ENCODE results near the gene EFNA1.

The EFNA1 gene

GRCh38 chr1:155086856-155087535, 40.7 kb upstream of the EFNA1 start:
- Histone ChIP-seq H3K4me3 (ENCODE audit: low read length, poor library complexity, severe bottlenecking) (peak overlapping the region; percentile 82), H3K4me2 (ENCODE audit: low read depth, low read length, poor library complexity, severe bottlenecking) (peak overlapping the region; percentile 100)

GRCh38 chr1:155091071-155092051, 36.3 kb upstream of the EFNA1 start:
- Histone ChIP-seq H3F3A (ENCODE audit: low read depth) (0 out of 2 replicates have a peak, but pooled peaks cover 2% of the 10 kb centered on the region), H3K9me2 (replicated peaks; ENCODE audit: low read depth, low read length) (no peaks in the 10 kb centered on the region), H2AFZ (ENCODE audit: low read length) (peak overlapping the region; percentile 83), H3K9ac (ENCODE audit: low read depth, low read length, poor library complexity, severe bottlenecking) (no peak overlapping the region), H4K20me1 (ENCODE audit: insufficient read depth, low read length, poor library complexity, severe bottlenecking) (no peaks in the 10 kb centered on the region), H3K36me3 (ENCODE audit: insufficient read depth, low read length) (no peaks in the 10 kb centered on the region), H3K4me2 (ENCODE audit: low read depth, low read length, poor library complexity, severe bottlenecking) (peak overlapping the region; percentile 27), H3K9me3 (ENCODE audit: insufficient read depth, low read depth, low read length) (no peaks in the 10 kb centered on the region), H3K27me3 (ENCODE audit: insufficient read depth, low read length, poor library complexity, severe bottlenecking) (no peaks in the 10 kb centered on the region), H3K79me2 (ENCODE audit: insufficient read depth, low read length) (peaks cover 6% of the 10 kb centered on the region; the same call in 1 of the 2 replicates), H3K4me3 (ENCODE audit: low read length, poor library complexity, severe bottlenecking) (no peak overlapping the region), H3K4me1 (ENCODE audit: insufficient read depth, low read length, poor library complexity, severe bottlenecking) (peaks cover 12% of the 10 kb centered on the region)
- TF ChIP-seq EZH2phosphoT487 (IDR thresholded peaks at IDR 0.05; ENCODE audit: borderline replicate concordance), result no peak
- TF ChIP-seq, protein P1, sequence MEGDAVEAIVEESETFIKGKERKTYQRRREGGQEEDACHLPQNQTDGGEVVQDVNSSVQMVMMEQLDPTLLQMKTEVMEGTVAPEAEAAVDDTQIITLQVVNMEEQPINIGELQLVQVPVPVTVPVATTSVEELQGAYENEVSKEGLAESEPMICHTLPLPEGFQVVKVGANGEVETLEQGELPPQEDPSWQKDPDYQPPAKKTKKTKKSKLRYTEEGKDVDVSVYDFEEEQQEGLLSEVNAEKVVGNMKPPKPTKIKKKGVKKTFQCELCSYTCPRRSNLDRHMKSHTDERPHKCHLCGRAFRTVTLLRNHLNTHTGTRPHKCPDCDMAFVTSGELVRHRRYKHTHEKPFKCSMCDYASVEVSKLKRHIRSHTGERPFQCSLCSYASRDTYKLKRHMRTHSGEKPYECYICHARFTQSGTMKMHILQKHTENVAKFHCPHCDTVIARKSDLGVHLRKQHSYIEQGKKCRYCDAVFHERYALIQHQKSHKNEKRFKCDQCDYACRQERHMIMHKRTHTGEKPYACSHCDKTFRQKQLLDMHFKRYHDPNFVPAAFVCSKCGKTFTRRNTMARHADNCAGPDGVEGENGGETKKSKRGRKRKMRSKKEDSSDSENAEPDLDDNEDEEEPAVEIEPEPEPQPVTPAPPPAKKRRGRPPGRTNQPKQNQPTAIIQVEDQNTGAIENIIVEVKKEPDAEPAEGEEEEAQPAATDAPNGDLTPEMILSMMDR (conservative IDR thresholded peaks at IDR 0.05; ENCODE audit: low read length), result peak; percentile 95

More at GRCh38 chr1:155086856-155087535, 40.7 kb upstream of the EFNA1 start:
- Histone ChIP-seq H3K9me3 (ENCODE audit: insufficient read depth, low read depth, low read length) (no peaks in the 10 kb centered on the region), H3K9ac (ENCODE audit: low read depth, low read length, poor library complexity, severe bottlenecking) (peak overlapping the region; percentile 79), H2AFZ (ENCODE audit: low read length) (no peak overlapping the region), H3K79me2 (ENCODE audit: insufficient read depth, low read length) (peaks cover 9% of the 10 kb centered on the region; the same call in 1 of the 2 replicates), H3F3A (ENCODE audit: low read depth) (peaks cover 8% of the 10 kb centered on the region; the same call in 1 of the 2 replicates), H3K36me3 (ENCODE audit: insufficient read depth, low read length) (no peaks in the 10 kb centered on the region), H3K4me1 (ENCODE audit: insufficient read depth, low read length, poor library complexity, severe bottlenecking) (peaks cover 25% of the 10 kb centered on the region), H3K9me2 (replicated peaks; ENCODE audit: low read depth, low read length) (no peaks in the 10 kb centered on the region), H4K20me1 (ENCODE audit: insufficient read depth, low read length, poor library complexity, severe bottlenecking) (peaks cover 5% of the 10 kb centered on the region), H3K27me3 (ENCODE audit: insufficient read depth, low read length, poor library complexity, severe bottlenecking) (no peaks in the 10 kb centered on the region)
- TF ChIP-seq EZH2phosphoT487 (IDR thresholded peaks at IDR 0.05; ENCODE audit: borderline replicate concordance), result no peak
- TF ChIP-seq, protein P1 (conservative IDR thresholded peaks at IDR 0.05; ENCODE audit: low read length), result peak; percentile 39

GRCh38 chr1:155092131-155092530, 35.5 kb upstream of the EFNA1 start:
- peaks cover 5% of the 10 kb centered on the region for H3K4me1 ChIP-seq (ENCODE audit: insufficient read depth, low read length, poor library complexity, severe bottlenecking)
- no peak overlapping the region for H3K4me3 ChIP-seq (ENCODE audit: low read length, poor library complexity, severe bottlenecking)
- H3F3A ChIP-seq (ENCODE audit: low read depth), result 0 out of 2 replicates have a peak, but pooled peaks cover 2% of the 10 kb centered on the region
- H4K20me1 ChIP-seq (ENCODE audit: insufficient read depth, low read length, poor library complexity, severe bottlenecking), result no peaks in the 10 kb centered on the region
- H3K9ac ChIP-seq (ENCODE audit: low read depth, low read length, poor library complexity, severe bottlenecking), result no peak overlapping the region
- TF ChIP-seq EZH2phosphoT487 (IDR thresholded peaks at IDR 0.05; ENCODE audit: borderline replicate concordance), result no peak
- TF ChIP-seq, protein P1 (conservative IDR thresholded peaks at IDR 0.05; ENCODE audit: low read length), result no peak
- no peaks in the 10 kb centered on the region for H3K9me2 ChIP-seq (replicated peaks; ENCODE audit: low read depth, low read length)
- H3K9me3 ChIP-seq (ENCODE audit: insufficient read depth, low read depth, low read length), result no peaks in the 10 kb centered on the region
- no peak overlapping the region for H3K4me2 ChIP-seq (ENCODE audit: low read depth, low read length, poor library complexity, severe bottlenecking)
- no peaks in the 10 kb centered on the region for H3K27me3 ChIP-seq (ENCODE audit: insufficient read depth, low read length, poor library complexity, severe bottlenecking)
- H3K79me2 ChIP-seq (ENCODE audit: insufficient read depth, low read length), result no peaks in the 10 kb centered on the region
- H2AFZ ChIP-seq (ENCODE audit: low read length), result no peak overlapping the region
- no peaks in the 10 kb centered on the region for H3K36me3 ChIP-seq (ENCODE audit: insufficient read depth, low read length)
